ENCODE results near the gene CSRNP2.

DNA sequence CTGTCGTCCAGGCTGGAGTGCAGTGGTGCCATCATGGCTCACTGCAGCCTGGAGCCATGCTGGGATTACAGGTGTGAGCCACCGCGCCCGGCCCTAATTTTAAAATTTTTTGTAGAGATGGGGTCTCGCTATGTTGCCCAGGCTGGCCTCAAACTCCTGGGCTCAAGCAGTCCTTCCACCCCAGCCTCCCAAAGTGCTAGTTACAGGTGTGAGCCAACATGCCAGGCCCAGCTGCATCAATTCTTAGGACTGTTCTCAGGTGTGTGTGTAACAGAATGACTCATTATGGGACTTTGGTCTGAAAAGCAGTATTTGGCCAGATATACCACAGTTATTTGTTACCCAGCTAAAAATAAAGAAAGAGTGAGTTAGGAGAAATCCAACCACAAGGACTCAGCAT, 17.9 kb downstream of the CSRNP2 start:
- TF ChIP-seq, protein P1, sequence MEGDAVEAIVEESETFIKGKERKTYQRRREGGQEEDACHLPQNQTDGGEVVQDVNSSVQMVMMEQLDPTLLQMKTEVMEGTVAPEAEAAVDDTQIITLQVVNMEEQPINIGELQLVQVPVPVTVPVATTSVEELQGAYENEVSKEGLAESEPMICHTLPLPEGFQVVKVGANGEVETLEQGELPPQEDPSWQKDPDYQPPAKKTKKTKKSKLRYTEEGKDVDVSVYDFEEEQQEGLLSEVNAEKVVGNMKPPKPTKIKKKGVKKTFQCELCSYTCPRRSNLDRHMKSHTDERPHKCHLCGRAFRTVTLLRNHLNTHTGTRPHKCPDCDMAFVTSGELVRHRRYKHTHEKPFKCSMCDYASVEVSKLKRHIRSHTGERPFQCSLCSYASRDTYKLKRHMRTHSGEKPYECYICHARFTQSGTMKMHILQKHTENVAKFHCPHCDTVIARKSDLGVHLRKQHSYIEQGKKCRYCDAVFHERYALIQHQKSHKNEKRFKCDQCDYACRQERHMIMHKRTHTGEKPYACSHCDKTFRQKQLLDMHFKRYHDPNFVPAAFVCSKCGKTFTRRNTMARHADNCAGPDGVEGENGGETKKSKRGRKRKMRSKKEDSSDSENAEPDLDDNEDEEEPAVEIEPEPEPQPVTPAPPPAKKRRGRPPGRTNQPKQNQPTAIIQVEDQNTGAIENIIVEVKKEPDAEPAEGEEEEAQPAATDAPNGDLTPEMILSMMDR (IDR thresholded peaks at IDR 0.05 in 4 of 5, conservative IDR thresholded peaks at IDR 0.05 in 1 of 5) = no peak
- TF ChIP-seq POLR2A (IDR thresholded peaks at IDR 0.05) = no peak
